Measurements from ENCODE around the gene MFSD12.

The MFSD12 gene

GRCh38 chr19:3603121-3603811, 45.9 kb upstream of the MFSD12 start:
- no peak for DNase-seq (ENCODE audit: low read depth in 1 of 2, low spot score in 1 of 2)
- Histone ChIP-seq H3K27me3 (ENCODE audit: insufficient read depth, poor library complexity, severe bottlenecking) (peaks cover 11% of the 10 kb centered on the region), H3K4me3 (replicated peaks; ENCODE audit: insufficient read depth, low read length) (no peak overlapping the region), H3K27ac (replicated peaks) (no peak overlapping the region)
- TF ChIP-seq POLR2AphosphoS5 (IDR thresholded peaks at IDR 0.05; ENCODE audit: low read depth) (no peak), GABPA (IDR thresholded peaks at IDR 0.05; ENCODE audit: low read depth) (no peak), REST (IDR thresholded peaks at IDR 0.05; ENCODE audit: insufficient replicate concordance, low read depth) (no peak), SPI1 (IDR thresholded peaks at IDR 0.05; ENCODE audit: borderline replicate concordance, low read depth) (no peak)
- TF ChIP-seq, protein P1, sequence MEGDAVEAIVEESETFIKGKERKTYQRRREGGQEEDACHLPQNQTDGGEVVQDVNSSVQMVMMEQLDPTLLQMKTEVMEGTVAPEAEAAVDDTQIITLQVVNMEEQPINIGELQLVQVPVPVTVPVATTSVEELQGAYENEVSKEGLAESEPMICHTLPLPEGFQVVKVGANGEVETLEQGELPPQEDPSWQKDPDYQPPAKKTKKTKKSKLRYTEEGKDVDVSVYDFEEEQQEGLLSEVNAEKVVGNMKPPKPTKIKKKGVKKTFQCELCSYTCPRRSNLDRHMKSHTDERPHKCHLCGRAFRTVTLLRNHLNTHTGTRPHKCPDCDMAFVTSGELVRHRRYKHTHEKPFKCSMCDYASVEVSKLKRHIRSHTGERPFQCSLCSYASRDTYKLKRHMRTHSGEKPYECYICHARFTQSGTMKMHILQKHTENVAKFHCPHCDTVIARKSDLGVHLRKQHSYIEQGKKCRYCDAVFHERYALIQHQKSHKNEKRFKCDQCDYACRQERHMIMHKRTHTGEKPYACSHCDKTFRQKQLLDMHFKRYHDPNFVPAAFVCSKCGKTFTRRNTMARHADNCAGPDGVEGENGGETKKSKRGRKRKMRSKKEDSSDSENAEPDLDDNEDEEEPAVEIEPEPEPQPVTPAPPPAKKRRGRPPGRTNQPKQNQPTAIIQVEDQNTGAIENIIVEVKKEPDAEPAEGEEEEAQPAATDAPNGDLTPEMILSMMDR (IDR thresholded peaks at IDR 0.05; ENCODE audit: insufficient read depth, low read length): no peak

- peaks cover 7% of the 10 kb centered on the region for H3K27me3 ChIP-seq (ENCODE audit: insufficient read depth, poor library complexity, severe bottlenecking)
- no peak overlapping the region for H3K27ac ChIP-seq (replicated peaks)
- H3K4me3 ChIP-seq (replicated peaks; ENCODE audit: insufficient read depth, low read length): no peak overlapping the region
- no peak for TF ChIP-seq POLR2AphosphoS5 (IDR thresholded peaks at IDR 0.05; ENCODE audit: low read depth)
- TF ChIP-seq REST (IDR thresholded peaks at IDR 0.05; ENCODE audit: insufficient replicate concordance, low read depth): no peak
- TF ChIP-seq, protein P1 (IDR thresholded peaks at IDR 0.05; ENCODE audit: insufficient read depth, low read length): no peak
- TF ChIP-seq SPI1 (IDR thresholded peaks at IDR 0.05; ENCODE audit: borderline replicate concordance, low read depth): no peak
- no peak for TF ChIP-seq GABPA (IDR thresholded peaks at IDR 0.05; ENCODE audit: low read depth)
- DNase-seq (ENCODE audit: low read depth in 1 of 2, low spot score in 1 of 2): no peak
Measured at GRCh38 chr19:3601021-3601420, 43.6 kb upstream of the MFSD12 start.

- Histone ChIP-seq H3K4me3 (replicated peaks; ENCODE audit: insufficient read depth, low read length) (no peak overlapping the region), H3K27me3 (ENCODE audit: insufficient read depth, poor library complexity, severe bottlenecking) (no peaks in the 10 kb centered on the region), H3K27ac (replicated peaks) (no peak overlapping the region)
- no peak for DNase-seq (ENCODE audit: low read depth in 1 of 2, low spot score in 1 of 2)
- TF ChIP-seq, protein P1 (IDR thresholded peaks at IDR 0.05; ENCODE audit: insufficient read depth, low read length): no peak
- no peak for TF ChIP-seq GABPA (IDR thresholded peaks at IDR 0.05; ENCODE audit: low read depth)
- TF ChIP-seq POLR2AphosphoS5 (IDR thresholded peaks at IDR 0.05; ENCODE audit: low read depth): no peak
- TF ChIP-seq REST (IDR thresholded peaks at IDR 0.05; ENCODE audit: insufficient replicate concordance, low read depth): no peak
- no peak for TF ChIP-seq SPI1 (IDR thresholded peaks at IDR 0.05; ENCODE audit: borderline replicate concordance, low read depth)
Measured at GRCh38 chr19:3599776-3600187, 42.4 kb upstream of the MFSD12 start.
